Measurements from ENCODE around the gene ENPP6. TPM values are rescaled to one million over a fixed set of nuclear protein-coding genes. Genes with fewer than 3 reads are reported as not detected.
"Not testable (repeated sequence)": the region's sequence is repeated elsewhere in the genome, so short reads cannot be mapped to it uniquely, and the experiment has no call there.

ENPP6 gene
- total and polyA plus RNA-seq, 2 donors: 1.1 to 2.0 TPM

GRCh38 chr4:184228056-184228705, 10.5 kb upstream of the ENPP6 start:
- no peaks in the 10 kb centered on the region for H3K27me3 ChIP-seq (ENCODE audit: control insufficient read depth in 2 of 2, insufficient read depth in 1 of 2, low read length in 1 of 2)
- peaks cover 0 to 14% of the 10 kb centered on the region in 2 donors for H3K4me1 ChIP-seq (ENCODE audit: control insufficient read depth in 2 of 2, insufficient read depth in 2 of 2, low read length in 2 of 2)
- no peaks in the 10 kb centered on the region for H3K9me3 ChIP-seq (ENCODE audit: control insufficient read depth in 2 of 2, insufficient read depth in 1 of 2, low read length in 1 of 2)
- no peak overlapping the region for H3K27ac ChIP-seq (ENCODE audit: low read depth in 1 of 2, low read length in 1 of 2)
- 70% methylated on average over 7 of the region's 7 CpGs for WGBS
- DNase-seq (ENCODE audit: low read depth in 6 of 9, low spot score in 9 of 9): no peak
- H3K4me3 ChIP-seq (ENCODE audit: low read length in 2 of 2): no peak overlapping the region
- no peaks in the 10 kb centered on the region for H3K36me3 ChIP-seq (ENCODE audit: control insufficient read depth in 2 of 2, insufficient read depth in 2 of 2, low read length in 1 of 2)

GRCh38 chr4:184216515-184216914, 1.2 kb downstream of the ENPP6 start:
- peaks cover 0 to 16% of the 10 kb centered on the region in 2 donors for H3K27me3 ChIP-seq (ENCODE audit: control insufficient read depth in 2 of 2, insufficient read depth in 1 of 2, low read length in 1 of 2)
- no peak overlapping the region for H3K4me3 ChIP-seq (ENCODE audit: low read length in 2 of 2)
- WGBS: 89% methylated on average over 8 of the region's 8 CpGs
- no peaks in the 10 kb centered on the region for H3K9me3 ChIP-seq (ENCODE audit: control insufficient read depth in 2 of 2, insufficient read depth in 1 of 2, low read length in 1 of 2)
- H3K4me1 ChIP-seq (ENCODE audit: control insufficient read depth in 2 of 2, insufficient read depth in 2 of 2, low read length in 2 of 2): no peaks in the 10 kb centered on the region
- H3K27ac ChIP-seq (ENCODE audit: low read depth in 1 of 2, low read length in 1 of 2): no peak overlapping the region
- no peak for DNase-seq (ENCODE audit: low read depth in 6 of 9, low spot score in 9 of 9)
- H3K36me3 ChIP-seq (ENCODE audit: control insufficient read depth in 2 of 2, insufficient read depth in 2 of 2, low read length in 1 of 2): no peaks in the 10 kb centered on the region

GRCh38 chr4:184215709-184216328, 1.9 kb downstream of the ENPP6 start:
- H3K4me1 ChIP-seq (ENCODE audit: control insufficient read depth in 2 of 2, insufficient read depth in 2 of 2, low read length in 2 of 2): no peaks in the 10 kb centered on the region
- H3K9me3 ChIP-seq (ENCODE audit: control insufficient read depth in 2 of 2, insufficient read depth in 1 of 2, low read length in 1 of 2): no peaks in the 10 kb centered on the region
- H3K27me3 ChIP-seq (ENCODE audit: control insufficient read depth in 2 of 2, insufficient read depth in 1 of 2, low read length in 1 of 2): peaks cover 0 to 16% of the 10 kb centered on the region in 2 donors
- no peaks in the 10 kb centered on the region for H3K36me3 ChIP-seq (ENCODE audit: control insufficient read depth in 2 of 2, insufficient read depth in 2 of 2, low read length in 1 of 2)
- 79% methylated on average over 10 of the region's 10 CpGs for WGBS
- no peak overlapping the region for H3K27ac ChIP-seq (ENCODE audit: low read depth in 1 of 2, low read length in 1 of 2)
- H3K4me3 ChIP-seq (ENCODE audit: low read length in 2 of 2): no peak overlapping the region
- no peak for DNase-seq (ENCODE audit: low read depth in 6 of 9, low spot score in 9 of 9)

GRCh38 chr4:184214931-184215330, 2.7 kb downstream of the ENPP6 start:
- no peak overlapping the region for H3K4me3 ChIP-seq (ENCODE audit: low read length in 2 of 2)
- H3K36me3 ChIP-seq (ENCODE audit: control insufficient read depth in 2 of 2, insufficient read depth in 2 of 2, low read length in 1 of 2): no peaks in the 10 kb centered on the region
- DNase-seq (ENCODE audit: low read depth in 6 of 9, low spot score in 9 of 9): no peak
- H3K9me3 ChIP-seq (ENCODE audit: control insufficient read depth in 2 of 2, insufficient read depth in 1 of 2, low read length in 1 of 2): no peaks in the 10 kb centered on the region
- H3K27me3 ChIP-seq (ENCODE audit: control insufficient read depth in 2 of 2, insufficient read depth in 1 of 2, low read length in 1 of 2): peaks cover 0 to 16% of the 10 kb centered on the region in 2 donors
- 96% methylated on average over 5 of the region's 5 CpGs for WGBS
- no peaks in the 10 kb centered on the region for H3K4me1 ChIP-seq (ENCODE audit: control insufficient read depth in 2 of 2, insufficient read depth in 2 of 2, low read length in 2 of 2)
- no peak overlapping the region for H3K27ac ChIP-seq (ENCODE audit: low read depth in 1 of 2, low read length in 1 of 2)

- H3K9me3 ChIP-seq (ENCODE audit: control insufficient read depth in 2 of 2, insufficient read depth in 1 of 2, low read length in 1 of 2); H3K36me3 ChIP-seq (ENCODE audit: control insufficient read depth in 2 of 2, insufficient read depth in 2 of 2, low read length in 1 of 2); H3K4me1 ChIP-seq (ENCODE audit: control insufficient read depth in 2 of 2, insufficient read depth in 2 of 2, low read length in 2 of 2); H3K27ac ChIP-seq (ENCODE audit: low read depth in 1 of 2, low read length in 1 of 2); DNase-seq (ENCODE audit: low read depth in 6 of 9, low spot score in 9 of 9); H3K27me3 ChIP-seq (ENCODE audit: control insufficient read depth in 2 of 2, insufficient read depth in 1 of 2, low read length in 1 of 2); H3K4me3 ChIP-seq (ENCODE audit: low read length in 2 of 2): not testable (repeated sequence)
- WGBS: 94% methylated on average over 33 of the region's 33 CpGs
These were observed 9.7 kb downstream of the ENPP6 start for GRCh38 chr4:184207734-184208607.

GRCh38 chr4:184205243-184205642, 12.4 kb downstream of the ENPP6 start:
- H3K4me1 ChIP-seq (ENCODE audit: control insufficient read depth in 2 of 2, insufficient read depth in 2 of 2, low read length in 2 of 2): no peaks in the 10 kb centered on the region
- H3K4me3 ChIP-seq (ENCODE audit: low read length in 2 of 2): no peak overlapping the region
- H3K27ac ChIP-seq (ENCODE audit: low read depth in 1 of 2, low read length in 1 of 2): no peak overlapping the region
- H3K9me3 ChIP-seq (ENCODE audit: control insufficient read depth in 2 of 2, insufficient read depth in 1 of 2, low read length in 1 of 2): no peaks in the 10 kb centered on the region
- WGBS: 97% methylated on average over 14 of the region's 14 CpGs
- no peaks in the 10 kb centered on the region for H3K27me3 ChIP-seq (ENCODE audit: control insufficient read depth in 2 of 2, insufficient read depth in 1 of 2, low read length in 1 of 2)
- H3K36me3 ChIP-seq (ENCODE audit: control insufficient read depth in 2 of 2, insufficient read depth in 2 of 2, low read length in 1 of 2): no peaks in the 10 kb centered on the region
- DNase-seq (ENCODE audit: low read depth in 6 of 9, low spot score in 9 of 9): no peak

GRCh38 chr4:184203300-184203699, 14.4 kb downstream of the ENPP6 start:
- no peak for DNase-seq (ENCODE audit: low read depth in 6 of 9, low spot score in 9 of 9)
- 97% methylated on average over 6 of the region's 6 CpGs for WGBS
- Histone ChIP-seq H3K4me3 (ENCODE audit: low read length in 2 of 2) (no peak overlapping the region), H3K27me3 (ENCODE audit: control insufficient read depth in 2 of 2, insufficient read depth in 1 of 2, low read length in 1 of 2) (no peaks in the 10 kb centered on the region), H3K4me1 (ENCODE audit: control insufficient read depth in 2 of 2, insufficient read depth in 2 of 2, low read length in 2 of 2) (no peaks in the 10 kb centered on the region), H3K27ac (ENCODE audit: low read depth in 1 of 2, low read length in 1 of 2) (no peak overlapping the region), H3K36me3 (ENCODE audit: control insufficient read depth in 2 of 2, insufficient read depth in 2 of 2, low read length in 1 of 2) (no peaks in the 10 kb centered on the region), H3K9me3 (ENCODE audit: control insufficient read depth in 2 of 2, insufficient read depth in 1 of 2, low read length in 1 of 2) (peaks cover 0 to 3% of the 10 kb centered on the region in 2 donors)

GRCh38 chr4:184201179-184201578, 16.5 kb downstream of the ENPP6 start:
- Histone ChIP-seq H3K9me3 (ENCODE audit: control insufficient read depth in 2 of 2, insufficient read depth in 1 of 2, low read length in 1 of 2) (peaks cover 0 to 3% of the 10 kb centered on the region in 2 donors), H3K27ac (ENCODE audit: low read depth in 1 of 2, low read length in 1 of 2) (no peak overlapping the region), H3K4me1 (ENCODE audit: control insufficient read depth in 2 of 2, insufficient read depth in 2 of 2, low read length in 2 of 2) (no peaks in the 10 kb centered on the region), H3K36me3 (ENCODE audit: control insufficient read depth in 2 of 2, insufficient read depth in 2 of 2, low read length in 1 of 2) (no peaks in the 10 kb centered on the region), H3K27me3 (ENCODE audit: control insufficient read depth in 2 of 2, insufficient read depth in 1 of 2, low read length in 1 of 2) (no peaks in the 10 kb centered on the region), H3K4me3 (ENCODE audit: low read length in 2 of 2) (no peak overlapping the region)
- WGBS: 81% methylated on average over 7 of the region's 7 CpGs
- no peak for DNase-seq (ENCODE audit: low read depth in 6 of 9, low spot score in 9 of 9)

GRCh38 chr4:184200296-184200695, 17.4 kb downstream of the ENPP6 start:
- WGBS: 80% methylated on average over 12 of the region's 12 CpGs
- H3K27me3 ChIP-seq (ENCODE audit: control insufficient read depth in 2 of 2, insufficient read depth in 1 of 2, low read length in 1 of 2): no peaks in the 10 kb centered on the region
- H3K36me3 ChIP-seq (ENCODE audit: control insufficient read depth in 2 of 2, insufficient read depth in 2 of 2, low read length in 1 of 2): no peaks in the 10 kb centered on the region
- no peak overlapping the region for H3K4me3 ChIP-seq (ENCODE audit: low read length in 2 of 2)
- DNase-seq (ENCODE audit: low read depth in 6 of 9, low spot score in 9 of 9): no peak
- H3K4me1 ChIP-seq (ENCODE audit: control insufficient read depth in 2 of 2, insufficient read depth in 2 of 2, low read length in 2 of 2): no peaks in the 10 kb centered on the region
- peaks cover 0 to 3% of the 10 kb centered on the region in 2 donors for H3K9me3 ChIP-seq (ENCODE audit: control insufficient read depth in 2 of 2, insufficient read depth in 1 of 2, low read length in 1 of 2)
- H3K27ac ChIP-seq (ENCODE audit: low read depth in 1 of 2, low read length in 1 of 2): no peak overlapping the region
